GM10266 (cell line): ENCODE measurements around the gene RBBP5.

Experiments used
- DNase-seq: peaks from one replicate; pipeline ENCODE4 v3.0.0; 2012; ENCODE audit errors: extremely low spot score
- TF ChIP-seq, protein P1 (sequence below): IDR thresholded peaks from 2 replicates; pipeline ENCODE4 v1.5.1; 2012; ENCODE audit warnings: mild to moderate bottlenecking, low read depth; ENCODE audit not compliant: control insufficient read depth, insufficient read depth; ENCODE audit errors: missing control alignments

Gene RBBP5

DNA sequence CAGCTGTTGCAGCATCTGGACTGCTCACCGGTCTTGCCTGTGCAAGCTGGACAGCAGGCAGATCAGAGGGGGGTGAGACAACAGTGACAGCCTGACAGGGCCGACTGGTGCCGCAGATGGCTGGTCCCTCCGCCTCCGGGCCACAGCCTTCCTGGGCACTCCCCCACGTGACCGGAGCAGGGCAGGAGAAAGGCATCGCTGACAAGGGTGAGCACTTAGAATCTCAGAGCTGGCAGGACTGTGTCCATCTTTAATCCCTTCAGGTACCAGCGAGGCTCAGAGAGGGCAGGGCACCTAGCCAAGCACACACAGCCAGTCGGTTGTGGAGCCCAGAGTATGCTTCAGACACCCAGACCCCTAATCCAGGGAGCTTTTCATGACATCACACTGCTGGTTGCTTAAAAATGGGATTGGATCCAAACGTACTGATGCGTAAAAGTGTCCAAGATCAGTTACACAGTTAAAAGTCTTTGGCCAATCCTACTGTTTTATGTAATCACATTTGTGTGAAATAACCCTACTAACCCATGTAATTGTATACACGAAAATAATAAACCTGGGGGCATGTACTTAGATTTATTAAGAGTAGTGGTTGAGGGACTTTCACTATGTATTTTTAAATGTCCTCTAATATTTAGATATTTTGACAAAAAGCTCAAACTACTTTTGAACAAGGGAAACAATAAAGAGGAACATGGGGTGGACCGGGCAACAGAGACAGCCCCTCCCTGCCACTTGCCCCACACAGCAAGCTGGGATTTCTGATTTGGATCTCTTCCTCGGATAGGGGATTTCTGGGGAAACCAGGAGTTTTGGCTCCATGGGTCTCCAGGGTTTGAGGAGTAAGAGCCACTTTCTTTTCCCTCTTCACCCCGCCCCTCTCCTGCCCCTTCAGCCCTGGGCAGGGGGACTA, 79.5 kb downstream of the RBBP5 start:
- DNase-seq, result no peak
- TF ChIP-seq, protein P1, sequence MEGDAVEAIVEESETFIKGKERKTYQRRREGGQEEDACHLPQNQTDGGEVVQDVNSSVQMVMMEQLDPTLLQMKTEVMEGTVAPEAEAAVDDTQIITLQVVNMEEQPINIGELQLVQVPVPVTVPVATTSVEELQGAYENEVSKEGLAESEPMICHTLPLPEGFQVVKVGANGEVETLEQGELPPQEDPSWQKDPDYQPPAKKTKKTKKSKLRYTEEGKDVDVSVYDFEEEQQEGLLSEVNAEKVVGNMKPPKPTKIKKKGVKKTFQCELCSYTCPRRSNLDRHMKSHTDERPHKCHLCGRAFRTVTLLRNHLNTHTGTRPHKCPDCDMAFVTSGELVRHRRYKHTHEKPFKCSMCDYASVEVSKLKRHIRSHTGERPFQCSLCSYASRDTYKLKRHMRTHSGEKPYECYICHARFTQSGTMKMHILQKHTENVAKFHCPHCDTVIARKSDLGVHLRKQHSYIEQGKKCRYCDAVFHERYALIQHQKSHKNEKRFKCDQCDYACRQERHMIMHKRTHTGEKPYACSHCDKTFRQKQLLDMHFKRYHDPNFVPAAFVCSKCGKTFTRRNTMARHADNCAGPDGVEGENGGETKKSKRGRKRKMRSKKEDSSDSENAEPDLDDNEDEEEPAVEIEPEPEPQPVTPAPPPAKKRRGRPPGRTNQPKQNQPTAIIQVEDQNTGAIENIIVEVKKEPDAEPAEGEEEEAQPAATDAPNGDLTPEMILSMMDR, result no peak

DNA sequence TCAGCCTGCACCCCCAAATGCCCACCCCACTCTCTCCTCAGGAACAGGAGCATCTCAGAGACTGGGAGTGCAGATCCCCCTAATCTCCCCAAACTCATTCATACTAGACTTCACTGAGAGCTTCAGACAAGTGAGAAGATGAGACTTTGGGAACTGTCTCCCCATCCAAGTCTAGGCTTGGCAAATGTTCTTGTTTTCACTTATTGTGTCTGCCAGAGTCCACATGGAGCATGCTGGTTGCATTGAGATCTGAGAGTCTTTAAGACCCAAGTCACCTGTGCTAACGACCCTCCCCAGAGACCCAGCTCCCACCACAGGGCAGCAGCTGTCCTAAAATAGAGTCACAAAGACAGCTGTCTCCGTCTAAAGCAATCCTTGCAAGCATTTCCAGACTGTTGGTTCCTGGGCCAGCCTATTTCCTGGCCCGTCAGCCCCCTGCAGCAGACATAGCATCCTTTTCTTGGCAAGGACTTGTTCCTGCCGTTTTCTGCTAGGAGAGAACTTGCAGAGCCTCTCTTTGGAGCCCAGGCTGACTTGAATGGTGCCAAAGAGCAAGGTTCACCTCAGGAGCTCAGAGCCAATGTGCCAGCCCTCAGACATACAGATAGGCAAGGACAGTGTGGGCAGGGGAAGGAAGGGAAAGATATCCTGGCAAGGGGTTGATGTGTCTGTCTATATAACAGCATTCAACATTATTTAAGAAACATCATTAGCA, 80.6 kb downstream of the RBBP5 start:
- TF ChIP-seq, protein P1, result no peak
- DNase-seq, result no peak

DNA sequence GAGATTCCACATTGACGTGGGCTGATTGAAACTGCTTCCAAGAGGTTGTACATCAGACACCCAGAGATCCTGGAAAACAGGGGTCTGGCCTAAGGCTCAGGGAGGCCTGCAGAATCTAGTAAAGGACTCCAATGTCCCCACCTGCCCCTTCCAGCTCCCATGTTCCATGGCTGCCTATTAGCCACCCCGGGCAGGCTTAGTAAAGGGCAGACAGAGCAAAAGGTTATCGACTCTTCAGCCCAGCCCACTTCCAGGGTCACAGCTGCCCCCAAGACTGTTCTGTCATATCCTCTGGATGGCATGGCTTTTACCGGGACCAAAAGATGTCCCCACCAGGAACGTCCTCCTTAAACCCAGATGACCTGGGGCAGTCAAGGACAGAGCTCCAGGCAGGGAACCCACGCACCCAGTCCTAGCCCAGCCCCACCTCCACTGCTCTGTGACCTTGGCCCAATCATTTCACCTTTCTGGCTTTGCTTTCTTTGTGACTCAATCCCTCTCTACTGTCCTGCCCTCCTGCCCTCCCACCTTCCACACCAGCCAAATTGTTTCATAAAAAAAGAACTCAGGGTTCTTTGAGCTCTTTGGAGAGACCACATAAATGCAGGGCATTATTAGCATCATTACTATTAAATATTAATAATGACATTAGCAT, 83.5 kb downstream of the RBBP5 start:
- TF ChIP-seq, protein P1, result no peak

DNA sequence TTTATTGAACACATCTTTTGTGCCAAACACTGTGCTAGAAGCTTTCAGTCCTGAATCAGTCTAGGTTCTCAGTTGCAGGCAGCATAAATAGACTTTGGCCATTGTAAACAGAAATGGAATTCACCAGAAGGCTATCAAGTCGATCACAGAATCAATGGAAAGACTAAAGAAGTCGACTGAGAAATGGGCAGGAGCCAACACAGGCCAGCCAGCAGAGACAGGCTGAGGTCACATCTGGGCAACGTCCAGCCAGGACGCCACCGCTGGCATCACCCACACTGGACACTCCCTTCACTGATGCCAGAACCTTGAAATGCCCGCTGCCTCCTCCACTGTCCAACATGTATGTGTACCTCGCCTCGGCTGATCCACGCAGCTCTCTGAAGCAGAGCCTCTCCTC, 84.2 kb downstream of the RBBP5 start:
- TF ChIP-seq, protein P1, result no peak
- DNase-seq, result no peak

More for the DNA sequence above, 83.5 kb downstream of the RBBP5 start:
- no peak for DNase-seq
